ENCODE results near the gene SULT1A1. TPM values are rescaled to one million over a fixed set of nuclear protein-coding genes. Genes with fewer than 3 reads are reported as not detected.

The SULT1A1 gene
- total RNA-seq, 1 donor from 2014 or later: 8.6 TPM

DNA sequence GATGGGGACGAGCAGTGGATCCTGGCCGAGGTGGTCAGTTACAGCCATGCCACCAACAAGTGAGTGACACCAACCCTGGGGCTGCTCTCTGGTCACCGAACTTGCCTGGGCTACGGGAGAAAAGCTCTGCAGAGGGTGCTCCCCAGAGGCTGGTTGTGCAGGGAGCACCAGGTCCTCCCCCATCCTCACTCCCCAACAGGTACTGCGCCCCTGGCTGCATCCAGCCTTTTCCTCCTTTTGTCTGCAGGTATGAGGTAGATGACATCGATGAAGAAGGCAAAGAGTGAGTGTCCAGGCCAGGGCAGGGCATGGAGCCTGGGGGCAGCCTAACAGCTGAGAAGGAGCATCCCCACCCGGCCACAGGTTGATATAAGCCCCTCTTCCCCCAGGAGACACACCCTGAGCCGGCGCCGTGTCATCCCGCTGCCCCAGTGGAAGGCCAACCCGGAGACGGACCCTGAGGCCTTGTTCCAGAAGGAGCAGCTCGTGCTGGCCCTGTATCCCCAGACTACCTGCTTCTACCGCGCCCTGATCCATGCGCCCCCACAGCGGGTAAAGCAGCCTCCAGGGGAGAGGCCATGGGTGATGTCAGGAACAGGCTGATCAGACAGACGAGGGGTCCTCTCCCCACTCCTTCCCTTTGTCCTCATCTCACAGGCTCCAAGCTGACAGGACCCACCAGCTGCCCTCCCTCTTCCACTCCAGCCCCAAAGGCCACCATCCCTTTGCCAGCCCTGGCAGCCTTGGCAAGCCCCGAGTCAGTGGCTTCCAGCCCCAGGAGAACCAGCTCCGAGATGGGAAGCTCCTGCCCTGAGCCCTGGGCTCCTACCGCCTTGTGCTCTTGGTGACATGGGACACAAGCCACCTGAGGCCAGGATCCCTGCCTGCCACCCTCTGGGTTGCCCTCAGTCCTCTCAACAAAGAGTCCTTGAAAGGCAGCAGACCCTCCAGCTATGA is 19.2 kb downstream of the SULT1A1 start:
- no peak overlapping the region for H3K4me3 ChIP-seq (ENCODE audit: low read depth, low read length)
- DNase-seq (ENCODE audit: low read depth): no peak
- TF ChIP-seq, protein P1, sequence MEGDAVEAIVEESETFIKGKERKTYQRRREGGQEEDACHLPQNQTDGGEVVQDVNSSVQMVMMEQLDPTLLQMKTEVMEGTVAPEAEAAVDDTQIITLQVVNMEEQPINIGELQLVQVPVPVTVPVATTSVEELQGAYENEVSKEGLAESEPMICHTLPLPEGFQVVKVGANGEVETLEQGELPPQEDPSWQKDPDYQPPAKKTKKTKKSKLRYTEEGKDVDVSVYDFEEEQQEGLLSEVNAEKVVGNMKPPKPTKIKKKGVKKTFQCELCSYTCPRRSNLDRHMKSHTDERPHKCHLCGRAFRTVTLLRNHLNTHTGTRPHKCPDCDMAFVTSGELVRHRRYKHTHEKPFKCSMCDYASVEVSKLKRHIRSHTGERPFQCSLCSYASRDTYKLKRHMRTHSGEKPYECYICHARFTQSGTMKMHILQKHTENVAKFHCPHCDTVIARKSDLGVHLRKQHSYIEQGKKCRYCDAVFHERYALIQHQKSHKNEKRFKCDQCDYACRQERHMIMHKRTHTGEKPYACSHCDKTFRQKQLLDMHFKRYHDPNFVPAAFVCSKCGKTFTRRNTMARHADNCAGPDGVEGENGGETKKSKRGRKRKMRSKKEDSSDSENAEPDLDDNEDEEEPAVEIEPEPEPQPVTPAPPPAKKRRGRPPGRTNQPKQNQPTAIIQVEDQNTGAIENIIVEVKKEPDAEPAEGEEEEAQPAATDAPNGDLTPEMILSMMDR (conservative IDR thresholded peaks at IDR 0.05; ENCODE audit: low read depth, low read length): no peak

- no peak for DNase-seq (ENCODE audit: low read depth)
- H3K4me3 ChIP-seq (ENCODE audit: low read depth, low read length): no peak overlapping the region
- TF ChIP-seq, protein P1 (conservative IDR thresholded peaks at IDR 0.05; ENCODE audit: low read depth, low read length): no peak
These were observed 19.9 kb downstream of the SULT1A1 start for GRCh38 chr16:28589930-28590329.

DNA sequence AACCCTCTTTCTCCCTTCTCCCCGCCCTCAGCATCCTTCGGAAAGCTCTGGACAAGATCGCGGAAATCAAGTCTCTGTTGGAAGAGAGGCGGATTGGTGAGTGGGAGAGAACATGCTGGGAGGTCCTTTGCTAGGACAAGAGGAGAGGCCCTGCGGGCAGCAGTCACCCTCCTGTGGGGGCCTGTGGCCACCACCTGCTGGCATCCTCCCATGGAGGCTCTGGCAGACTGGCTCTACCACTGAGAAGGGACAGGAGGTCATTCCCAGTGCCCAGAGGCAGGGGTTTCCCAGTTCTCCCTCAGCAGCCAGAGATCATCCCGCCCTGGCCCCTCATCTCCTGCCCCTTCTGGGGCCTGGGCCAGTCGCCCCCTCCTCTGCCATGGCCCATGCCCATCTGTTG is 20.8 kb downstream of the SULT1A1 start:
- TF ChIP-seq, protein P1 (conservative IDR thresholded peaks at IDR 0.05; ENCODE audit: low read depth, low read length): no peak
- H3K4me3 ChIP-seq (ENCODE audit: low read depth, low read length): no peak overlapping the region
- DNase-seq (ENCODE audit: low read depth): no peak

GRCh38 chr16:28587386-28587785 is 22.5 kb downstream of the SULT1A1 start:
- H3K4me3 ChIP-seq (ENCODE audit: low read depth, low read length): no peak overlapping the region
- TF ChIP-seq, protein P1 (conservative IDR thresholded peaks at IDR 0.05; ENCODE audit: low read depth, low read length): no peak
- no peak for DNase-seq (ENCODE audit: low read depth)

DNA sequence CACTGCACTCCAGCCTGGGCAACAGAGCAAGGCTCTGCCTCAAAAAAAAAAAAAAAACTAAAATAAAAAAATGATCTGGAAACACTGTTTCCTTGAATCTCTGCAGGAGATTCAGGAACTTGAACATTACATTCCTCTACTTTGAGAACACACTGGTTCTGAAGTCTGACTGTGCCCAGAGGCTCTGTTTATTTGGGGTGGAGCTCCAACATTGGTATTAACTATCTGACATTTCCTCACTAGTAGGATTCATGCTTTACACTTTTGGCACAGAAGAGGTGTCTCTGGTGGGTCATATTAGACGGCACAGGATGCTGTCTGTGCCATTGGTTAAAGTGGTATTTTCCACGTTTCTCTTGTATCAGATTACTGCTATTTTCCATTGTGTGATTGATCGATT is 23.4 kb downstream of the SULT1A1 start:
- TF ChIP-seq, protein P1 (conservative IDR thresholded peaks at IDR 0.05; ENCODE audit: low read depth, low read length): no peak
- H3K4me3 ChIP-seq (ENCODE audit: low read depth, low read length): no peak overlapping the region
- no peak for DNase-seq (ENCODE audit: low read depth)

DNA sequence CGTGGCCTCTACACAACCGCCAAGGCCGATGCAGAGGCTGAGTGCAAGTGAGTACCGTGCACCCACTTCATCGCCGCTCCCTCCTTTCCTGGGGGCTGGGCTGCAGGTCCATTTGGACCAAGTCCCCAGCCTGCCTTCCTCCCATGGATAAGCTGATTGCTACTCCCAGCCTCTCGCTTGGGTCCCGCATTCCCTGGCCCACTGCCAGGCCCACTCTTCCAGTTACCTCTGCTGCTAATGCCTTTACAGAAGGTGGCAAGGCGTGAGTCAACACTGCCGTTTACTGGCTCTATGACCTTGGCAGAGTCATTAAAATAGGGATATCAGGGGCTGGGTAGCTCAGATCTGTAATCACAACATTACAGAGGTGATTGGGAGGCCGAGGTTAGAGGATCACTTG is 24.2 kb downstream of the SULT1A1 start:
- TF ChIP-seq, protein P1 (conservative IDR thresholded peaks at IDR 0.05; ENCODE audit: low read depth, low read length): no peak
- H3K4me3 ChIP-seq (ENCODE audit: low read depth, low read length): no peak overlapping the region
- DNase-seq (ENCODE audit: low read depth): no peak
